PC-3 (cell line): Measurements from ENCODE around the gene TRDN.

Experiments used
- CTCF ChIP-seq: fragments of 300-600 bp; sonication (generic); conservative IDR thresholded peaks from 2 replicates; pipeline ENCODE4 v1.5.1; 2017; ENCODE audit warnings: antibody characterized with exemption, low read depth, mild to moderate bottlenecking, low read length
- EZH2phosphoT487 ChIP-seq: fragments of 300-600 bp; sonication (generic); IDR thresholded peaks from 2 replicates; pipeline ENCODE4 v1.6.1; 2018; ENCODE audit warnings: mild to moderate bottlenecking, antibody characterized with exemption, low read length, borderline replicate concordance

GRCh38 chr6:123306334-123306733 is 330.4 kb downstream of the TRDN start:
- TF ChIP-seq CTCF, result no peak
- no peak for TF ChIP-seq EZH2phosphoT487
